Skeletal muscle tissue (tissue), 4 donors: ENCODE measurements around the gene EHHADH. TPM values are rescaled to one million over a fixed set of nuclear protein-coding genes. Genes with fewer than 3 reads are reported as not detected.
A peak's percentile ranks its signal among the peaks of the same experiment; 100 is the strongest.

Experiments
- H3K27ac ChIP-seq: one replicate; pipeline ENCODE4 v1.7.0; 2013; ENCODE audit warnings: mild to moderate bottlenecking, low read depth, low read length, inconsistent platforms
- H3K27me3 ChIP-seq, 3 donors: one replicate each; pipeline ENCODE4 v1.7.0; 2013; ENCODE audit warnings: low read length in 3 of 3; ENCODE audit not compliant: control insufficient read depth in 3 of 3, insufficient read depth in 3 of 3
- H3K36me3 ChIP-seq, 3 donors: one replicate each; pipeline ENCODE4 v1.7.0; 2013; ENCODE audit warnings: low read length in 3 of 3; ENCODE audit not compliant: control insufficient read depth in 3 of 3, insufficient read depth in 3 of 3
- H3K4me1 ChIP-seq, 3 donors: one replicate each; pipeline ENCODE4 v1.7.0; 2013; ENCODE audit warnings: low read length in 3 of 3, mild to moderate bottlenecking in 3 of 3; ENCODE audit not compliant: control insufficient read depth in 3 of 3, insufficient read depth in 3 of 3
- H3K4me3 ChIP-seq, 3 donors: one replicate each; pipeline ENCODE4 v1.7.0; 2013; ENCODE audit warnings: low read length in 3 of 3
- H3K9ac ChIP-seq, 3 donors: one replicate each; pipeline ENCODE4 v1.7.0; 2013; ENCODE audit warnings: low read length in 3 of 3, mild to moderate bottlenecking in 3 of 3, moderate library complexity in 2 of 3, low read depth in 1 of 3
- H3K9me3 ChIP-seq, 3 donors: one replicate each; pipeline ENCODE4 v1.7.0; 2013; ENCODE audit warnings: low read length in 3 of 3; ENCODE audit not compliant: control insufficient read depth in 3 of 3
- total RNA-seq: library from RNA; depleted of rRNA; stranded (reverse); fragments of >200 nt; gene quantifications from one replicate; pipeline ENCODE4 v1.2.3, GENCODE V29; 2014
- donor health status: Osteomylitis.

Gene EHHADH
- total RNA-seq, 1 donor from 2014 or later: 1.0 TPM

- Histone ChIP-seq H3K36me3 (no peaks in the 10 kb centered on the region), H3K27me3 (no peaks in the 10 kb centered on the region), H3K4me1 (no peaks in the 10 kb centered on the region), H3K9me3 (no peaks in the 10 kb centered on the region), H3K4me3 (peak overlapping the region in 2 of 3 donors; percentile 27 to 30), H3K27ac (no peak overlapping the region), H3K9ac (no peak overlapping the region)
These were observed 37.3 kb downstream of the EHHADH start for GRCh38 chr3:185216607-185216958.

DNA sequence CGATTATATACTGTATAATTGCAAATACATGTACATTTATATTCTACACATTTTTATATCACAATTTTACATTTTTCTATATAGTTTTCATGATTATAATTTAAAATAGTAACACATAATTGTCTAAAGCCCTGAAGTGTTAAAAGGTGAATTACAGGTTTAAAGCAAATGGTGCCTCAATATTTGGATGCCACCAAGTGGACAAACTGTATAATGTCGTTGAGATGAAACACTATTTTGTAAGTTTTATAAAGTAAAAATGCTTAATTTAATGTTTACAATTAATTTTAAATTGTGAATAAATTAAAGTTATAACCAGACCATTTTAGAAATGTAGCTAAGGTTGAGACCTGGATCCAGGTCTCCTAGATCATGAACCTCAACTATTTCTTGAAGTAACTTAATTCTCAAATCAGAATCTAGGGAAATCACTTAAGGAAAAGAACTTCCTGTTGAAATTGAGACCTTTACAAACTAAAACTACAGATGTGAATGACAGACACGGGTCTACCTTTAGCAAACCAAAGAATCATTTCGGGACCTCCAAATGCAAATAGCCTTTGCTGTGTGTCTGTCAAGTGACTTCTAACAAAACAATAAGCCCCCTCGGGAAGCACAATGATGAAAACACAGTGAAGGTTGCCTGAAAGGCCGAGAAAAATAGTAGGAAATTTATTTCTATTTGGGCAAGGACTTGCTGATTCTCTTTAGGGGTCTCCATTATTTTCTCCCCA, 37.8 kb downstream of the EHHADH start:
- Histone ChIP-seq H3K4me3 (peak overlapping the region in 2 of 3 donors; percentile 27 to 30), H3K4me1 (no peaks in the 10 kb centered on the region), H3K27ac (no peak overlapping the region), H3K9ac (no peak overlapping the region), H3K9me3 (no peaks in the 10 kb centered on the region), H3K27me3 (no peaks in the 10 kb centered on the region), H3K36me3 (no peaks in the 10 kb centered on the region)

DNA sequence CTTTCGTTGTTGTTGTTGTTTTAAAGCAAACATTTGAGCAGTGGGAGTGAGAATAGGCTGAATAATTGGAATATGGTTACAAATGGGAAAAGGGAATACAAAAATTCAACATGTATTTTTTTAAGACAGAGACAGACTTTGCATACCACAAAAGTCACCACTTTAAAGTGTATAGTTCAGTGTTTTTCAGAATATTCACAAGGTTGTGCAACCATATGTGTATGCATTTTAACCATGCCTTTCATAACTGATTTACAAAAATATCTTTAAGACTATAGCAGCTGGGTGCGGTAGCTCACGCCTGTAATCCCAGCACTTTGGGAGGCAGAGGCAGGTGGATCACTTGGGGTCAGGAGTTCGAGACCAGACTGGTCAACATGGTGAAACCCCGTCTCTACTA, 41.3 kb downstream of the EHHADH start:
- H3K36me3 ChIP-seq: no peaks in the 10 kb centered on the region
- no peak overlapping the region for H3K9ac ChIP-seq
- H3K4me3 ChIP-seq: no peak overlapping the region
- no peak overlapping the region for H3K27ac ChIP-seq
- H3K4me1 ChIP-seq: no peaks in the 10 kb centered on the region
- no peaks in the 10 kb centered on the region for H3K9me3 ChIP-seq
- no peaks in the 10 kb centered on the region for H3K27me3 ChIP-seq

- H3K36me3 ChIP-seq: no peaks in the 10 kb centered on the region
- no peak overlapping the region for H3K9ac ChIP-seq
- no peak overlapping the region for H3K4me3 ChIP-seq
- H3K27ac ChIP-seq: no peak overlapping the region
- H3K4me1 ChIP-seq: no peaks in the 10 kb centered on the region
- no peaks in the 10 kb centered on the region for H3K9me3 ChIP-seq
- no peaks in the 10 kb centered on the region for H3K27me3 ChIP-seq
These were observed 41.8 kb downstream of the EHHADH start for GRCh38 chr3:185212086-185212485.

DNA sequence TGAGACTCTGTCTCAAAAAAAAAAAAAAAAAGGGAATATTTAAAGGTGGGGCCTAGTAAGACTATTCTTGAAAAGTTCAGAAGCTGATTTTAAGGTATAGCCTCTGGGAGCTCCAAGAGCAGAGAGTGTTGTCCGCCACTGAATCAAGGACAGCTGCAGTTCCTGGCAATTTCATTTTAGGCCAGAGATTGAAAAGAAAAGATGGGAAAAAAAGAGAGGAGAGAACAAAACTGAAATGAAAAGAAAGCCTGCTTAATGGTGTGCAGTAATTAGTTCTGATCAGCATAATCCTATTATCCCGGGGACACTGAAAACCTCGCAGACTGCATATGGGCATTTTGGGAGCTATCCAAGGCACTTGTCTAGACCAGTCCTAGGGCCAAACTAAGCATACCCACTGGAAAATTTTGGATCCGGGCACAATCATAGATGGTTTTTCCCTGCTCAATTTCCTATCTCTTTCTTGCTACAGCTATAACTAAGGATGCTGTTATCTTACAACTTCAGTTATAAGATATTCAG, 43.2 kb downstream of the EHHADH start:
- H3K9me3 ChIP-seq: no peaks in the 10 kb centered on the region
- no peaks in the 10 kb centered on the region for H3K4me1 ChIP-seq
- no peak overlapping the region for H3K4me3 ChIP-seq
- H3K27ac ChIP-seq: no peak overlapping the region
- no peak overlapping the region for H3K9ac ChIP-seq
- no peaks in the 10 kb centered on the region for H3K36me3 ChIP-seq
- no peaks in the 10 kb centered on the region for H3K27me3 ChIP-seq

- Histone ChIP-seq H3K27ac (no peak overlapping the region), H3K9ac (no peak overlapping the region), H3K27me3 (no peaks in the 10 kb centered on the region), H3K4me3 (no peak overlapping the region), H3K9me3 (no peaks in the 10 kb centered on the region), H3K36me3 (peaks cover 0 to 3% (median 0%) of the 10 kb centered on the region in 3 donors), H3K4me1 (no peaks in the 10 kb centered on the region)
These were observed 45.0 kb downstream of the EHHADH start for GRCh38 chr3:185208823-185209222.

- H3K4me3 ChIP-seq: no peak overlapping the region
These were observed 45.7 kb downstream of the EHHADH start for GRCh38 chr3:185207931-185208746.

GRCh38 chr3:185207481-185207880, 46.4 kb downstream of the EHHADH start:
- Histone ChIP-seq H3K9ac (no peak overlapping the region), H3K36me3 (peaks cover 0 to 3% (median 0%) of the 10 kb centered on the region in 3 donors), H3K4me3 (no peak overlapping the region), H3K4me1 (no peaks in the 10 kb centered on the region), H3K9me3 (no peaks in the 10 kb centered on the region), H3K27me3 (no peaks in the 10 kb centered on the region), H3K27ac (no peak overlapping the region)

More at GRCh38 chr3:185207931-185208746, 45.7 kb downstream of the EHHADH start:
- Histone ChIP-seq H3K9ac (no peak overlapping the region), H3K9me3 (no peaks in the 10 kb centered on the region), H3K36me3 (peaks cover 0 to 3% (median 0%) of the 10 kb centered on the region in 3 donors), H3K27me3 (no peaks in the 10 kb centered on the region), H3K27ac (no peak overlapping the region), H3K4me1 (no peaks in the 10 kb centered on the region)

GRCh38 chr3:185205865-185206264, 48.0 kb downstream of the EHHADH start:
- H3K27ac ChIP-seq: no peak overlapping the region
- no peak overlapping the region for H3K4me3 ChIP-seq
- no peak overlapping the region for H3K9ac ChIP-seq
- peaks cover 3 to 7% (median 4%) of the 10 kb centered on the region in 3 donors for H3K36me3 ChIP-seq
- no peaks in the 10 kb centered on the region for H3K9me3 ChIP-seq
- no peaks in the 10 kb centered on the region for H3K27me3 ChIP-seq
- H3K4me1 ChIP-seq: no peaks in the 10 kb centered on the region

GRCh38 chr3:185204894-185205293, 49.0 kb downstream of the EHHADH start:
- H3K4me1 ChIP-seq: no peaks in the 10 kb centered on the region
- H3K9ac ChIP-seq: no peak overlapping the region
- no peaks in the 10 kb centered on the region for H3K9me3 ChIP-seq
- H3K4me3 ChIP-seq: no peak overlapping the region
- no peaks in the 10 kb centered on the region for H3K27me3 ChIP-seq
- peaks cover 3 to 7% (median 4%) of the 10 kb centered on the region in 3 donors for H3K36me3 ChIP-seq
- no peak overlapping the region for H3K27ac ChIP-seq
